ENCODE results near the gene GPR137C.
A peak's percentile ranks its signal among the peaks of the same experiment; 100 is the strongest.
"Not testable (repeated sequence)": the region's sequence is repeated elsewhere in the genome, so short reads cannot be mapped to it uniquely, and the experiment has no call there.

GPR137C gene

DNA sequence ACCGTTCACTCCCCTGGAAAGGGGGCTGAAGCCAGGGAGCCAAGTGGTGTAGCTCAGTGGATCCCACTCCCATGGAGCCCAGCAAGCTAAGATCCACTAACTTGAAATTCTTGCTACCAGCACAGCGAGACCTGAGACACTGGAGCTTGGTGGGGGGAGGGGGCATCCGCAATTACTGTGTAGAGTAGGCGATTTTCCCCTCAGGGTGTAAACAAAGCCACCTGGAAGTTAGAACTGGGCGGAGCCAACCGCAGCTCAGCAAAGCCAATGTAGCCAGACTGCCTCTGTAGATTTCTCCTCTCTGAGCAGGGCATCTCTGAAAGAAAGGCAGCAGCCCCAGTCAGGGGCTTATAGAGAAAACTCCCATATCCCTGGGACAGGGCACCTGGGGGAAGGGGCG, 15.8 kb downstream of the GPR137C start:
- not testable (repeated sequence) for DNase-seq

DNA sequence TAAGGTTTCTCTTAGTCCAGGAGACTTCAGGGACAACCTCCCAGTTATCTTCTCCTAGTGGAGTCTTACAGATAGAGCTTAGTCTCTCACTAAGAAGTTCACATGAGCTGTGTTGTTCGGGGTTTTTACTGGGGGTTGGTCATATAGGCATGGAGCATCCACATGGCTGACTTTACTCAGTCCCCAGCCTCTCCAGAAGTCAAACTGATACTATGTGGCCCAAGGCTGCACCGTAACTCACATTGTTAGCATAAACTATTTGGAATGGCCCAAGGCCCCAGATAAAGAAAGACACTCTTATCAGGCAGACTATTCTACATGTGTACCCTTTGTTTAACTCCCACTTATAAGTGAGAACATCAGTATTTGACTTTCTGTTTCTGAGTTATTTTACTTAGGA, 23.2 kb downstream of the GPR137C start:
- DNase-seq: no peak

DNA sequence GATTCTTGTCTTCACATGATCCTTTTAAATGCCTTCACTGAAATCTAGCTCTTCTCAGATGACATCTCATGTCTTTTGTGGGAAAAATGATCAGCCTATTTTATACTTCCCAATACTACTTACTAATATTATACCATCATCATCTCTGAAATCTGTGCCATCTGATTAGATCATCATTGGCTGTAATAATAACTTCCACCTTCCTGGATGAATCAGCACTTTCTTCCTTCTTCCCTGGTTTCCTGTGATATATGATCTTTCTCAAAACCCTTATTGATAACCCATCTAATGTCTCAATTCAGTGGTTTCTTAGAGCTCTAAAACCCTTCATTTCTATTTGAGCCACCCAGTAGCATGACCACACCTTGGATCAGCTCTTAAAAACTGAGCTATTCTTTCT, 30.9 kb downstream of the GPR137C start:
- no peak for DNase-seq

DNA sequence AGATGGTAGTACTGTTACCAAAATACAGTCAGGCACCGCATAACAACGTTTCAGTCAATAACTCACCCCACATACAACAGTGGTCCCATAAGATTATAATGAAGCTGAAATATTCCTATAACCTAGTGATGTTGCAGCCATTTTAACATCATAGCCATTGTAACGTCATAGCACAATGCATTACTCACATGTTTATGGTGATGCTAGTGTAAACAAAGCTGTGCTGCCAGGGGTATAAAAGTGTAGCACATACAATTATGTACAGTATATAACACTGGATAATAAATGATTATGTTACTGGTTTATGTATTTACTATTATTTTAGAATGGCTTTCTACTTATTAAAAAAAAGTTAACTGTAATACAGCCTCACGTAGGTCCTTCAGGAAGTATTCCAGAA, 37.0 kb downstream of the GPR137C start:
- DNase-seq: no peak

DNA sequence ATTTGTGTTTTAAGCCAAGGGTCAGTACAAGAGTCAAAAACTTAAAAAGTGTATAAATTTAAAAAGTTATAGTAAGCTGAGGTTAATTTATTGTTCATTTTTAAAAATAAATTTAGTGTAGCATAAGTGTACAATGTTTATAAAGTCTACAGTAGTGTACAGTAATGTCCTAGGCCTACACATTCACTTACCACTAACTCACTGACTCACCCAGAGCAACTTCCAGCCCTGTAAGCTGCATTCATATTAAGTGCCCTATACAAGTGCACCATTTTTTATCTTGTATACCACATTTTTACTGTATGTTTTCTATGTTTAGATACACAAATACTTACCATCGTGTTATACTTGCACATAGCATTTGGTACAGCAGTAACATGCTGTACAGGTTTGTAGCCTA, 37.7 kb downstream of the GPR137C start:
- no peak for DNase-seq

DNA sequence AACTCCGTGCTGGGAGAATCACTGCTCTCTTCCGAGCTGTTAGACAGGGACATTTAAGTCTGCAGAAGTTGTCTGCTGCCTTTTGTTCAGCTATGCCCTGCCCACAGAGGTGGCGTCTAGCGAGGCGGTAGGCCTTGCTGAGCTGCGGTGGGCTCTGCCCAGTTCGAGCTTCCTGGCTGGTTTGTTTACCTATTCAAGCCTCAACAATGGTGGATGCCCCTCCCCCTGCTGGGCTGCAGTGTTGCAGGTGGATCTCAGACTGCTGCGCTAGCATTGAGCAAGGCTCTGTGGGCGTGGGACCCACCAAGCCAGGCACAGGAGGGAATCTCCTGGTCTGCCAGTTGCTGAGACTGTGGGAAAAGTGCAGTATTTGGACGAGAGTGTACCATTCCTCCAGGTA, 43.7 kb downstream of the GPR137C start:
- no peak for DNase-seq

DNA sequence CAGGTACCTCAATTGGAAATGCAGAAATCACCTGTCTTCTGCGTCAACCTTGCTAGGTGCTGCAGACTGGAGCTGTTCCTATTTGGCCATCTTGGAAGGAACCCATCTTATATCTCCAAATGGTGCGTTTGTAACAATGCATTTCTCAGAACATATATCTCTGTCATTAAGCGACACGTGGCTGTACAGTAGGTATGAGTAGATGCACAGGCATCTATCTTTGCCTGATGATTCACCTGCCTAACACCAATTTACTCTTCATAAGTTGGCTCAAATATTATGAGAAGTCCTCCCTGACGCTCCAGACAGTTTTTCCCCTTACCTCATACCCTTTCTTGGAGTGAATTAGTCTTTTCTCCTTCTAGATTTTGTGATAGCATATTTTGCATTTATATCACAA, 44.2 kb downstream of the GPR137C start:
- DNase-seq: no peak

DNA sequence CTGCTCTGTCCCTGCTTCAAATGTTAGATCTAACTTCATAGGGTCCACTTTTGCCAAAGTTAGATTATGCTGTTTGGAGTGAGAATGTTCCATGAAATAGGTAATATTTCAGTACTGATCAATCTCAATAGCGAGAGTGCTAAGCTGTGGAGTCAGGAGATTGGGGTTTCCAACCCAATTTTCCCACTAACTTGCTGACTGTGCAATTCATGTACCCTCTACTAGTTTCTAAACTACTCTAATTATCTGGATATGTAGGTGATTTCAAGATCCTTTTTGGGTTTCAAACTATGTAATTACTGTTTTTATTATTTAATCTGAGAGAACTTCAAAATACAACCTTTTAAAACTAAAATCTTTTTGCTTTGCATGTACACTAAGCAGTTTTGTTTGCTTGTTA, 45.9 kb downstream of the GPR137C start:
- no peak for DNase-seq

DNA sequence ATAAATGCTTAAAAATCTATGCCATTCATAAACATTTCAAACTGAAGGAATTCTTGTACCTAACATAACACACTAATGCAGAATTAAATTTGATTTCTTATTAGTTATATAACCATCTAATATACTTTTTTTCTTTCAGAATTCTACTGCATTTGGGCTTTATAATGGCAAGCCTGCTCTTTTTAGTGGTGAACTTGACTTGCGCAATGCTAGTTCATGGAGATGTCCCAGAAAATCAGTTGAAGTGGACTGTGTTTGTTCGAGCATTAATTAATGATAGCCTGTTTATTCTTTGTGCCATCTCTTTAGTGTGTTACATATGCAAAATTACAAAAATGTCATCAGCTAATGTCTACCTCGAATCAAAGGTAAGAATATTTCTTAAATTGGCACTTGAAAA, 47.3 kb downstream of the GPR137C start:
- DNase-seq: no peak

DNA sequence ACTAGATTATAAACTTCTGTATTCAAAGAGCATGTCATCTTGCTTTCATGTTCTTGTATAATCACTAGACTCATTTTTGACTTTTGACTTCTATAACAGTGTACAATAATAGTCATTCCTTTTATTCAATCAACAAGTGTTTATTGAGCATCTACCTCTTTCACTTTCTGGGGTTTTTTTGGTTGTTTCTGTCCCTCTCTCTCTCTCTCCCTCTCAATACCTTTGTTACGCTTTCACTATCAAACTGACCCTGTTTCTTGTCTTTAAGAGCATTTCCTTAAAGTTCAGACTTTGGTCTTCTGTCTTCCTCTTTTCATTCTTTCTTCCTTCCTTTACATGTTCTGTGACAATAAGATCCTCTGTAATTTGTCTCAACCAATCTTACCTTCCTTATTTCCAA, 49.5 kb downstream of the GPR137C start:
- no peak for DNase-seq

DNA sequence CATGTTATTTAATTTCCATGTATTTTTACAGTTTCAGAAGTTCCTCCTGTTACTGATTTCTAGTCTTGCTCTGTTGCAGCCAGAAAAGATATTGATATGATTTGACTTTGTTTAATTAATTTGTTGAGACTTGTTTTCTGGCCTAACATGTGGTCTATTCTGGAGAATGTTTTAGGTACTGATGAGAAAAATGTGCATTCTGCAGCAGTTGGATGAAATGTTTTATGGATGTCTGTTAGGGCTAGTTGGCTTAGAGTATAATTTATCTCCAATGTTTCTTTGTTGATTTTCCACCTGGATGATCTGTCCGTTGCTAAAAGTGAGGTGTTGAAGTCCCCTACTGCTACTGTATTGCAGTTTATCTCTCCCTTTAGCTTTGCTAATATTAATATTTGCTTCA, 54.4 kb downstream of the GPR137C start:
- DNase-seq: no peak

DNA sequence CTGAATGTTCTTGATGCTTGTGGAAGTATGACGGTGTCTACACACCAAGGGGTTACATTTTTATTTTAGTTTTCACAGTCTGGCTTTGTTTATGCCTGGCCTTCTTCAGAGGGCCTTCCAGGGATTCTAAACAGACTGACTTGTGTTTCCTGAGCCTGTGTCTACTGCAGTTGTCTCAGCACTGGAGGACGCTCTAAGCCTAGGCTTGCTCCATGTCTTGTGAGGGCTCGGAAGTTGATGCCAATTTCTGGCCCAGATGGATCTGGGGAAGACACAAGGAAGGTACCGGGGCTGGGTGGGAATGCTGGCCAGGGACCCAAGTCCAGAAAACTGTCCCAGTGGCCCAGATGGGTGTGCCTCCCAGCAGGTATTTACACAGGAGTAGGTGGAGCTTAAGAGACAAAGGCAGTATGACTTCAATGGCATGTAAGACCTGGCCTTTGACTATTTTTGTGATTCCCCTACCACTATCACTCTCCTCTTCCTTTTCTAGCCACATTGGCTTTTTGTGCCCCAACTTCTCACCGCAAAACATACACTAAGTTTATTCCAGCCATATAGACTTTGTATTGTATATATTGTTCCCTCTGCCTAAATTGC, 56.9 kb downstream of the GPR137C start:
- DNase-seq: no peak

DNA sequence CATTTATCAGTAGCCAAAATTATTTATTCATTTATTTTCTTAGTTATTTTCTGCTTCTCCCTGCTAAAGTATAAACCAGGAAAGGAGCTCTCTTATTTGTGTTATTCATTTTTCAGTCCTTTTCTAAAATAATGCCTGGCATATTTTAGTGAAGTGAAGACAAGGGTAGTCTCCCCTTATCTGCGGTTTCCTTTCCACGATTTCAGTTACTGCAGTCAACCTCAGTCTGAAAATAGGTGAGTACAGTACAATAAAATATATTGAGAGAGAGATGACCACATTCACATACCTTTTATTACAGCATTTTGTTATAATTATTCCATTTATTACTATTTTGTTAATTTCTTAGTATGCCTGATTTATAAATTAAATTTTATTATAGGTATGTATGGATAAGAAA, 57.6 kb downstream of the GPR137C start:
- DNase-seq: no peak

DNA sequence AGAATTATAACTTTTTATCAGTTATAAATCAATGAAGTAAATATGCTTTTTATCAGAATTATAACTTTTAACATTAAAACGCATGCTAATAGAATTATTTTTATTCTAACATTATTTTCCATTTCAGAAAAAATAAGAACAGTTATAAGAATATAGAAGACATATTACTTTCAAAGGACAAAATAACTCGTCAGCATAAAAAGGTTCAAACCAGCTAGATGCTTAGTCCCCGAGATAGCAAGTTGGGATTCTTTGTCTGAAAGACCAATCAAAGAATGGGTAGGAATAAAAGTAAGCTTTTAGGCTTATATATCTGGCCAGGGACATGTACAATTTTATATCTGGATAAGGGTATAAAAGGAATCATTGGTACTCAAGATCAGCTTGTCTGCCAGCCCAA, 66.0 kb downstream of the GPR137C start:
- DNase-seq: no peak

DNA sequence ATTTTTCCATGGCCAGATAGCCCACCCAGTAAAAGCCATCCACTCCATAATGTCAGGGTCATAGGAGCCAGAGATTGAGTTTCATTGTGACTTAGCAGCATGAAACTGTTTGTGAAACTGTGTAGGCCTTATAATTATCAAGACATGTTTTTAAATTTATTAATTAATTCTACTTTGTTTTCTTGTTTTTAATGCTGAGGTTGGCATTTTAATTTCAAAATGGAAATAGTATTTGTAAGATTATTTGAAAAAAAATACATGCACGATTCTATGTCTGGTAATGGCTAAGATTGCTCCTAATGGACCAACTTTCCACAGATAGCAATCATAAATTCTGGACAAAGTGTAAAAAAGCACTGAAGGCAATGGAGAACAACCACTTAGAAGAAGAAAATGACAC, 67.1 kb downstream of the GPR137C start:
- no peak for DNase-seq

DNA sequence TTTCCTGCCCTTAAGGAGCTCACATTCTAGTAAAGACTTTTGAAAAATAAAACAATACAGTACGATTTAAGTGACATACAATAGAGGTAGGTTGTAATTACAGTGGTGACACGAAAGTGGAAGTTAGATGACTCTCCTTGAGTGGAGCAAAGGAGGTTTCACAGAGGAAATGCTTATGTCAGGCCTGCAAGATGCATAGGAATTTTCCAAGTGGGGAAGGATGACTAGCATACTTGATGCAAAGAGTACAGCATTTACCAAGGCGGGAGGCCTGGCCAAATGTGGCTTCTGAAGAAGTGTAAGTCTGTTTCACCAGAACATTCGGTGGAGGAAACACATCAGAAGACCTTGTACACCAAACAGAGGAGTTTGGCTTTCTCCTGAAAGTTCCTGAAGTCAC, 87.5 kb downstream of the GPR137C start:
- DNase-seq: no peak

DNA sequence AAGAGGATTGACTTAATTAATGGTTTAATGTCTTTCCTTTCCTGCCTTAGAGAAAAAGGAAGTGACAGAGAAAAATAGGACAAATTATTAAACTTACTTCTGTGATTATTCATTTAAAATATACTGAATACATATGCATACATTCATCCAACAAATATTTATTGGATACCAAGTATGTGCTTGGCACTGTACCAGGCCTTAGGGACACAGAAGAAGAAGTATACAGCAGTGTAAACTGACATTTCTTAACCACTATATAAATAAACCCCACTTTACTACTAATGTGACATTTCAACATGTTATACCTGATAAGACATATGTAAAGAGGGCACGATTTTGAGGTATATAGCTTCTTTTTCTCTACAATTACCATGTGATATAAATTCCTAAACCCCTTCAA, 89.1 kb downstream of the GPR137C start:
- peak; percentile 18 for DNase-seq

DNA sequence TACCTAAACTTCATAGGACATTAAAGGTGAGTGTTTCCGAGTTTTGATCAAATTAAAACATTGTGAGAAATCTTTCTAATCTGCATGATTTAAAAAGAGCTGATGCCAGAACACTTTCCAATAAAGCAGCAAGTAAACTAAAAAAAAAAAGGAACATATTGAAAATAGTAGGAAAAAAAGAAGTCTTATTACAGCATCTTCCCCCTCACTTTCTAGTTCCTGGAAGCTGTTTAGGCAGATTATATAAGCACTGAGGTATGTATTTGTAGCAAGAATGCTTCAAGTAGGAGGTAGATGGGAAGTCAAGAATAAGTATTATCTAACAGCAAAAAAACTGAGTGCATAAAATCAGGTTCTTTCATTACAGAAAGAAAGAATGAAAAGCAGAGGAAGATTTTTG, 96.9 kb downstream of the GPR137C start:
- no peak for DNase-seq

DNA sequence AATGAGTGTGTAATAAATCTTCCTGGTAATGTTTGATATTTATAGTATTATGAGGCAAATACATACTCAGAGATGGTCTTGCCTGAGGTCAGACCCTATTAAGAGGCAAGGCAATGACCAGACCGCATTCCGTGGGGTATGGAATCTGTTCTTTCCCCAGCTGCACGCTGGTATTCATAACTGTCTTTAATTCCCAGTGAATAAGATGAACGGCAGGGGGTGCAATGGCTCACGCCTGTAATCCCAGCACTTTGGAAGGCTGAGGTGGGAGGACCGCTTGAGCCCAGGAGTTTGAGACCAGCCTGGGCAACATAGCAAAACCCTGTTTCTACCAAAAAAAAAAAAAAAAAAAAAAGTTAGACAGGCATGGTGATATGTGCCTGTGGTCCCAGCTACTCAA, 98.1 kb downstream of the GPR137C start:
- DNase-seq: peak; percentile 1

DNA sequence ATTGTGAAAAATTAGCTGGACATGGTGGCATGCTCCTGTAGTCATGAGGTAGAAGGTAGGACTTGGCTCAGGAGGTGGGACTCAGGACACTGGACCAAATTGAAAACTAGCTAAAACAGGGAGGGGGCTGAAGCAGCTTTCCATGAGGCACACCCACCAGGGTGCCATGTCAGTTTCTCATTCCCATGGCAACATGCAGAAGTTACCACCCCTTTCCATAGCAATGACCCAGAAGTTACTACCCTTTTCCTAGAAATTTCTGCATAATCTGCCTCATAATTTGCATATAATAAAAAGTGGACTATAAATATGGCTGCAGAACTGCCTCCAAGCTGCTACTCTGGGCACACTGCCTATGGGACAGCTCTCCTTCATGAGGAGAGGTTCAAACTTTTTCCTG, 104.3 kb downstream of the GPR137C start:
- no peak for DNase-seq

DNA sequence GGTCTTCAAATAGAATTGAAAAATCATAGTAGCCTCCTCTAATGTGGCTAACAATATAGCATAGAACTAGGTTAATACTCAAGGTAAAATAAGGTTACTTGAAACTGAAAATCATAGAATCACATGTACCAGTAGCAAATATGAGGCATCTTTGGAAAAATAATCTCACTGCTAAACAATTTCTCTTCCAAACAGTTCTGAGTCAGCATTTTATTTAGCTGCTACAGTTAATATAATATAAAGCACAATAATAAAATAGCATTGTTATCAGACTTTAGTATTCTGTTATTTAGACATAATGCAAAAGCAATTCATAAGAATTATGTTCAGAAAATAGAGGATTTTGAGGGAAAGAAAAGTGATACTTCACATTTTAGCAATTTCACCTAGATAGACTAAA, 107.7 kb downstream of the GPR137C start:
- no peak for DNase-seq

DNA sequence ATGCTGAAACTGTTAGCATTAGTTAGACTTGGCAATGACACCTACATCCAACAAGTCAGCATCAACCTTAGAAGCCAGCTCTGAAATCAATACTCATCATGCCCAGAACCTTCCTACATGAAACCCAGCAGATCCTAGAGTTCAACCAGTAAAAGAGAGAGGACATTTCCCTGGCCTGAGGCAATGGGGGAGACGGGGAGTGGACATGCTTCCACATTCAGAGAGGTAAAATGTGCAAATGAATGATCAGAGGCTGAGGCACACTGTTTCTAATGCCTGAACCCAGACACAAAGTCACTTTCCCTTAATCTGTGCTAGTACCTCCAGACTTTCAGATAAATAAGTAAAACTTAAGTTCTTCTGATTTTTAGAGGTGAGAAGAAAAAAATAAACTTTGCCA, 108.2 kb downstream of the GPR137C start:
- no peak for DNase-seq

DNA sequence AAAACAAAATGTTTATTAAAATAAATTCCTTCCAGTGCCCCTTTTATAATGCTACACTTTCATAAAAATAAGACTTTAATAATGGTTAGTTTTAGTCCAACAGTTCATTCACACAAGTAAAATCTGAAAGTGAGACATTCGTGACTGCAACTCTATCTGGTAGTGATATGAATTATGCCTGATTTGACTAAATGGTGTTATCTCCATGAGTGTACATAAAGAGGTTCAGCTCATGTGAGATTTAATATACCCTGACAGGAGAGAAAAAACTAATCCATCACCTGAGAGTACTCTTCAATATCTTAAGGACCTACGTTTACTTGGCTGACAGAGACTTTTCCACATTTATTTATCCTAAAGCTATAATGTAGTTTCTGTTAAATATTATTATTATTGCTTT, 108.7 kb downstream of the GPR137C start:
- no peak for DNase-seq

DNA sequence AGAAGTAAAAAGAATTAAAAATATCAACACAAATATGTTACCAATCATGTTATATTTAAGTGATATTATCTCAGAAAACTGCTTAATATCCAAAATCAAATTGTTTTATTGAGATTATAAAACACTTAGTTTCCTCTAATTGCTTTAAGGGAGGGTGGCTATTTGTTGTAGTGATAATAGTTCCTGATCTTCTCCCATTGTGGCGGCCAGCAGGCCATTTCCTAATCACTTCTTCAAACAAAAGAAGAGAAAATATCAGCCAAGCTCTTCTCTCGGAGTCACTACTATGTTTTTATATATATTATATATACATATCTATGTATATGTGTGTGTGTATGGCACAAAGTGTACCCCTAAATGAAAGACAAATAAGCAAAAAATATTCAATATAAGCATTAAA, 111.2 kb downstream of the GPR137C start:
- no peak for DNase-seq

DNA sequence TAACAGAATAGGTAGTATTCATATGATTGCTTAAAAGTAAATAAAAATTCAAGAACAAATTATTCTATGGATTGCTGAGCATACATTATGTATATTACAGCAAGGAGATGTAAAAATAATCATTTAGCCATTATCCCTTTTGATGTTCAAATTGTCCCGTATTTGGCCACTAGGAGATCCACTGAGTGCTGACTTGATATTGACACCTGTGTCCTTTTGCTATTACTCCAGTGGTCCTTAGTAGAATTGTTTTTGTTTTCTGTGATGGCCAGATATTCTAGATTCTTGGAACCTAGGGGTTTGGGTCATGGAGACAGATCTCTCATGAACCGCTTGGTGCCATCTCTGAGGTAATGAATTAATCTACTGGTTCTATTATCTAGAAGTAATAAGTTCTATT, 126.0 kb downstream of the GPR137C start:
- DNase-seq: no peak
